AG09319 (cell line): ENCODE measurements around the gene SGPL1.

ENCODE experiments used
- DNase-seq: peaks from one replicate; pipeline ENCODE4 v3.0.0-alpha.2; 2010; ENCODE audit warnings: low read depth; ENCODE audit errors: extremely low read depth
- TF ChIP-seq, protein P1 (sequence below): IDR thresholded peaks from 2 replicates; pipeline ENCODE4 v1.5.1; 2011; ENCODE audit warnings: low read depth, mild to moderate bottlenecking, inconsistent platforms, low read length, moderate library complexity

Gene SGPL1

DNA sequence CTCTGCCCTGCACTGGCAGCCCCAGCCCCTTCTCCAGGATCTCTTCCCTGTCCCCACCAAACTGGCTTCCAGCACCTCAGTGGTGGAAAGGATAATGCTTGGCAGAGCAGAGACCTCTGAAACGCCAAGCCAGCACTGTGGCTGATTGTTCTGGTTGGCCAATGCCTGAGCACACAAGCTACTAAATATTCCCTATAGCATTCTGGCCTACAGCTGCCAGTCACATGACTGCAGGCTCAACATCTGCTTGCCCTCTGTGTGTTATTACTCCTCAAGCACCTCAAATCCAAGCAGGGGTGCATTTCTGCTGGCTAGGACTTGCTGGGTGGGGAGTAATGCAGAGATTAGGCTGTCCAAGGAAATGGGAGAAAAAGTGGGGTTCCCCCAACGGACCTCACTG, 36.7 kb upstream of the SGPL1 start:
- no peak for DNase-seq
- TF ChIP-seq, protein P1, sequence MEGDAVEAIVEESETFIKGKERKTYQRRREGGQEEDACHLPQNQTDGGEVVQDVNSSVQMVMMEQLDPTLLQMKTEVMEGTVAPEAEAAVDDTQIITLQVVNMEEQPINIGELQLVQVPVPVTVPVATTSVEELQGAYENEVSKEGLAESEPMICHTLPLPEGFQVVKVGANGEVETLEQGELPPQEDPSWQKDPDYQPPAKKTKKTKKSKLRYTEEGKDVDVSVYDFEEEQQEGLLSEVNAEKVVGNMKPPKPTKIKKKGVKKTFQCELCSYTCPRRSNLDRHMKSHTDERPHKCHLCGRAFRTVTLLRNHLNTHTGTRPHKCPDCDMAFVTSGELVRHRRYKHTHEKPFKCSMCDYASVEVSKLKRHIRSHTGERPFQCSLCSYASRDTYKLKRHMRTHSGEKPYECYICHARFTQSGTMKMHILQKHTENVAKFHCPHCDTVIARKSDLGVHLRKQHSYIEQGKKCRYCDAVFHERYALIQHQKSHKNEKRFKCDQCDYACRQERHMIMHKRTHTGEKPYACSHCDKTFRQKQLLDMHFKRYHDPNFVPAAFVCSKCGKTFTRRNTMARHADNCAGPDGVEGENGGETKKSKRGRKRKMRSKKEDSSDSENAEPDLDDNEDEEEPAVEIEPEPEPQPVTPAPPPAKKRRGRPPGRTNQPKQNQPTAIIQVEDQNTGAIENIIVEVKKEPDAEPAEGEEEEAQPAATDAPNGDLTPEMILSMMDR = no peak

DNA sequence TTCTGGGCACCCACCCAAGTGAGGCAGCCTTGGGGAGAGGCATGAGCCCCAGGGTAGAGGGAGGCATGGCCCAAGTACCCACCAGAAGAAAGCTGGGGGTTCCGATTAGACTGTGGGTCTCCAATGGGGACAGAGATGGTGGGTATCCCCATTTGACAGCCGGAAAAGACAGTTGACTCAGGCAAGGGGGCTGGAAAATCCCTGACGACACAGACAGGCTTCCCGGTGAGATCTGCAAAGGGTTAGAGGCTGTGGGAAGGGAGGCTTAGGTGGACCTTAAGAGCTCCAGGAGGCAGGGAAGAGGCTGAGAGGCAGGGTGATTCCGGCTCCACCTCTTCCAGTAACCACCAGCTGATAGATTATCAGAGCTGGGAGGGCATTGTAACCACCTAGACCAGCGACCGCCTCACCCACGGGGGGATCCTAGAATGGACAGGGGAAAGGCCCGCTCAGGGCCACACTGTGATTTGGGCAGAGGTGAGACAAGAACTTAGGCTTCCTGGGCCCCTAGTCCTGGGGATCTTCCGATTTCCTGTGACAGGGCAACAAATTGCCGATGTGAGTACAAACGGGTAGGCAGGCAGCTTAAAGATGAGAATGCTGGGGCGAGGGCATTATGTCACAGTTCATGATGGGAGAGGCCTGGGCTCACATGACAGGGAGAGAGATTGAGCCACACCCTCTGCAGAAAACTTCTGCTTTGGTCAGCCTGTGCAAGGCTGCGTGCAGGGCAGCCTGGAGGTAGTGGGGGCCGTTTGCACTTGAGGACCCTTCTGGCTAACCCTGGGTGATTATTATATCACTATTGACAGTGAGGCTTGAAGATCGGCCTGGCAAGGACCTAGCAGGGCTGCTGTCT, 36.0 kb upstream of the SGPL1 start:
- DNase-seq = no peak
- TF ChIP-seq, protein P1 = no peak

DNA sequence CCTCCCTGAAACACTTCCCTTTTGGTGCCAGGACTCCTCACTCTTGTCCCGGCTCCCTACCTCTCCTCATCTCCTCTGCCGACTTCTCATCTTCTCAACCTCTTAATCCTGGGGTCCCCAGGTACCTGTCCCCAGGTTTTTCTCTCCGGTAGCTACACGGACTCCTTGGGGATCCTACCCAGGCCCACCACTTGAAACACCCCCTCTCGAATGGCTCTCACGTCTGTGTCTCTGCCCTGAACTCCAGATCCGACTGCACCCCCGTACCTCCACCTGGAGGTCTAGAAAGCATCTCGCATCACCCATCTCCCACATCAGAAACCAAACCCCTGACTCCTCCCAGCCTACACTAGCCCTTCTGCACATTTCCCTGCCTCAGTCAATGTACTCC, 35.4 kb upstream of the SGPL1 start:
- TF ChIP-seq, protein P1 = no peak
- DNase-seq = no peak

DNA sequence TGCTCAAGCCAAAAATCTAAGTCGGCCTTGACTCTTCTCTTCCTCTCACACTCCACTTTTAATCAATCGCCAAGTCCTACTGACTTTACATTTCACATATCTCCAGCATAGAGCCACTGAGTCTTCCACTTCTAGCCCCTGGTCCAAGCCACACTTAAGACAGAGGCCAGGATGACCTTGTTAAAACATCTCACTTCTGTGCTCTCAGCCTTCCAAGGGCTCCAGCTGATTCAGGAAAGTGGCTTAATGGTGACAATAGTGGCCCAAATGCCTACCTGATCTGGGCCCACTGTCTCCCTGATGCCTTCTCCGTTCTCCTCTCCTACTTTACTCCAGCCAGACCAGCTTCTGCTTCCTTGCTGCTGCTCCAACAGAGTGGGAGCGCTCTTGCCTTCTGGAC, 35.0 kb upstream of the SGPL1 start:
- TF ChIP-seq, protein P1 = no peak
- no peak for DNase-seq

DNA sequence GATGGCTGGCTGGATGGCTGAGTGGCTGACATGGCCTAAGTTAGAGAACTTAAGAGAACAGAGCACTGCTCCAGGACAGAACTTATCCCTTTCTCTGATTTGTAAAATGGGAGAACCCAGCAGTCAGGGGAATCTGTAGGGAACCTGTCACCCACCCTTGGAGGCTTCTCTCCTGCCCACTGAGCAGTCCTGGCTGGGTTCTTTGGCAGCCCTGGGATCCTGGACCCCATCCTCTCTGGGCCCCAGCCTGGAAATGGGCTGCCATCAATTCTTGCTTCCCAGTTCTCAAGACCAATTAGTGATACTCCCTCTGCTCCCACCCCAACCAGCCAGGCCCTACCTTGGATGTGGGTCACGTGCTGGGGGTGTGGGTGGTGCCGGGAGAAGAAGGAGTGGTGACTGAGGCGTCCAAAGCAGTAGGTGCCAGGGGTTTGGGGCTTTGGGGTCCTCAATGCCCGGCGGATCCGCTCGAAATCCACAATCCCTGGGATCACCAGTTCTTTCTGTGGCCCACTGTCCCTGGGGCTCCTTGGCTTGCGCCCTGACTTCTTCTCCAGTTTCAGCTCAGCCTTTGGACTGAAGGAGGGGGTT, 34.2 kb upstream of the SGPL1 start:
- DNase-seq = no peak
- TF ChIP-seq, protein P1 = no peak

DNA sequence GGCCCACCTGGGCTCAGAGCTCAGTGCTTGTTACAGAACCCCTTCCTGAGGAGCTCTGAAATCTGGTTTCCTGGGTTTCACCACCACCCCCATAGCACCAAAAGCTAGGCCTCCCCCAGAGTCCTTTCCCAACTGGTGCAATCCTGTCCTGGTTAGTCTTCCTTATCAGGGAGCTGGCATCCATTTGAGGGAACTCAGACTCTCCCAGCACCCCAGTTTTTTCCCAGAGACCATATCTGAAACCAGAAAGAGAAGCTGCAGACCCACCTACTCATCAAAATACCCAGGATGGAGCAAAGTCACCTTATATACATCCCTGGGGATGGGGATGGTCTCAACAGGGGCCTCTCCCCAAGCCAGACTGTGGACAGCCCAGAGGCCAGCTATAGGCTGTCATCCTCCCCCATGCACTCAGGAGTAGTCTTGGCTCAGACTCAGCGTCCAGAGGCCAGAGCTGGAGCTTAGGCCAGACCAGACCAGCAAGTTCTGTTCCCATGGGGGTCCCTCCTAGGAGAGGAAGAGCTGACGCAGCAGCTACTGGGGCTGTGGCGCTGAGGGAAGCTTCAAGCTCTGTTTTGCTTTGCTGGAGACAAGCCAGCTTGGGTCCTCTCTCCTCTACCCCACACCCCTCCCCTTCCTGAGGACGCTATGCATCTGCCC, 33.5 kb upstream of the SGPL1 start:
- DNase-seq = no peak
- TF ChIP-seq, protein P1 = no peak
